DMS153 treated with DMSO at 0.1 percent for 48 hours (cell line): ENCODE data around the gene REM1.
"Not testable (repeated sequence)": the region's sequence is repeated elsewhere in the genome, so short reads cannot be mapped to it uniquely, and the experiment has no call there.

Source experiments
- DNase-seq: peaks from one replicate; lab custom pipeline; 2025; ENCODE audit not compliant: unreplicated experiment; lab: John Stamatoyannopoulos, UW

REM1 gene, protein sequence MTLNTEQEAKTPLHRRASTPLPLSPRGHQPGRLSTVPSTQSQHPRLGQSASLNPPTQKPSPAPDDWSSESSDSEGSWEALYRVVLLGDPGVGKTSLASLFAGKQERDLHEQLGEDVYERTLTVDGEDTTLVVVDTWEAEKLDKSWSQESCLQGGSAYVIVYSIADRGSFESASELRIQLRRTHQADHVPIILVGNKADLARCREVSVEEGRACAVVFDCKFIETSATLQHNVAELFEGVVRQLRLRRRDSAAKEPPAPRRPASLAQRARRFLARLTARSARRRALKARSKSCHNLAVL

DNA sequence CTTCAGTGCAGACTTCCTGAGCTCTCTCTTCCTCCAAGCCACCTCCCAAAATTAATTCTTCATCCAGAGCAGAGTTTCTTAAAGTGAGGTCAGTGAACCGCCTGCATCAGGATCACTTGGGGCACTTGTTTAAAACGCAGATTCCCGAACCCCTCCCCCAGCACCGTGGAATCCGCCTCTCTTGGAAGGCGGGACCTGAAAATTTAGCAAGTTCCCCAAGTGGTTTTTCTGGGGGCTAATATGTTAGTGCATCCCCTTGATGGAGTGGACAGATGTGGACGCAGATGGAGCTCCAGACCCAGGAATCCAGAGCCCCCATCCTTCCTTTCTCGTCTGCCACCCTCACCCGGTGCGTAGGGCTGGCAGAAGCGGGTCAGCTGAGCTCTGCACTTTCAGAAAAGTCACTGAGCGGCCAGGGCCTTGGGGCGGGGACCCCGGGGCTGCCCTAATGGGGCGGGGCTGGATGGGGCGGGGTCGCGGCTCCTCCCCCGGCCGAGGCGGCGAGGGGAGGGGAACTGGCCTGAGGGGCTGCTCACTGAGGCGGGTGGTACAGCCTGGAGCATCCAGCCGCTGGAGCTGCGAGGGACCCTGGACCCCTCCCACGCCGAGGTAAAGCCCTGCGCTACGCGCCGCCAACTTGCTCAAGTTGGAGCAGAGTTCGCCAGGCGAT lies at the start of gene REM1, which contains the start of gene DEFB124:
Gene REM1 (plus strand): TSS at position 531 of the 670 bp plus-strand sequence. CDS start 1,158 bp downstream, outside the sequence.
Gene DEFB124 (minus strand): TSS at position 370 of the 670 bp plus-strand sequence. CDS start 2,114 bp downstream, outside the sequence.
- DNase-seq, result no peak

DNA sequence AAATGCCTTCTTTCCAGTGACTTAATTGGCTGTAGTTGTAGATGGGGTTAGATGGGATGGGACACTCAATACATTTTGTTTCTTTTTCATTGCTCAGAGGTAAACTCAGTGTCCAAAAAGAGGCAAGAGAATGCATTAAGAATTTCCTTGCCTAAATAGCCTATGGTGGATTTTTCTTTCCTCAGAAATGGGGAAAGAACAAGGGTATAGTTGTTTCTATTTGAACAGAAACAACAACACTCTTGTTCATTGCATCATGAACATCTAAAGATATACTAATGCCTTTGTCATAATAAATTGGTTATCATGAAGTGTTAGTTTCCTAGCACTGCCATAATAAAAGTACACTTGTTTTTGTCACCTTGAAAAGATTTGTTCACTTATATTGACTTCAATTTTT lies 49.3 kb upstream of the REM1 start:
- DNase-seq, result no peak

DNA sequence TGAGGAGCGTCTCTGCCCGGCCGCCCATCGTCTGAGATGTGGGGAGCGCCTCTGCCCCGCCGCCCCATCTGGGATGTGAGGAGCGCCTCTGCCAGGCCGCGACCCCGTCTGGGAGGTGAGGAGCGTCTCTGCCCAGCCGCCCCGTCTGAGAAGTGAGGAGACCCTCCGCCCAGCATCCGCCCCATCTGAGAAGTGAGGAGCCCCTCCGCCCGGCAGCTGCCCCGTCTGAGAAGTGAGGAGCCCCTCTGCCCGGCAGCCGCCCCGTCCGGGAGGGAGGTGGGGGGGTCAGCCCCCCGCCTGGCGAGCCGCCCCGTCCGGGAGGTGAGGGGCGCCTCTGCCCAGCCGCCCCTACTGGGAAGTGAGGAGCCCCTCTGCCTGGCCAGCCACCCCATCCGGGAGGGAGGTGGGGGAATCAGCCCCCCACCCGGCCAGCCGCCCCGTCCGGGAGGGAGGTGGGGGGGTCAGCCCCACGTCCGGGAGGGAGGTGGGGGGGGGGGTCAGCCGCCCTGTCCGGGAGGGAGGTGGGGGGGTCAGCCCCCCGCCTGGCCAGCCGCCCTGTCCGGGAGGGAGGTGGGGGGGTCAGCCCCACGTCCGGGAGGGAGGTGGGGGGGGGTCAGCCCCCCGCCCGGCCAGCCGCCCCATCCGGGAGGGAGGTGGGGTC lies 48.1 kb upstream of the REM1 start:
- not testable (repeated sequence) for DNase-seq

DNA sequence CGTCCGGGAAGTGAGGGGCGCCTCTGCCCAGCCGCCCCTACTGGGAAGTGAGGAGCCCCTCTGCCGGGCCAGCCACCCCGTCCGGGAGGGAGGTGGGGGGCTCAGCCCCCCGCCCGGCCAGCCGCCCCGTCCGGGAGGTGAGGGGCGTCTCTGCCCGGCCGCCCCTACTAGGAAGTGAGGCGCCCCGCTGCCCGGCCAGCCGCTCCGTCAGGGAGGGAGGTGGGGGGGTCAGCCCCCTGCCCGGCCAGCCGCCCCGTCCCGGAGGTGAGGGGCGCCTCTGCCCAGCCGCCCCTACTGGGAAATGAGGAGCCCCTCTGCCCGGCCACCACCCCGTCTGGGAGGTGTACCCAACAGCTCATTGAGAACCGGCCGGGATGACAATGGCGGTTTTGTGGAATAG lies 47.5 kb upstream of the REM1 start:
- DNase-seq, result not testable (repeated sequence)

DNA sequence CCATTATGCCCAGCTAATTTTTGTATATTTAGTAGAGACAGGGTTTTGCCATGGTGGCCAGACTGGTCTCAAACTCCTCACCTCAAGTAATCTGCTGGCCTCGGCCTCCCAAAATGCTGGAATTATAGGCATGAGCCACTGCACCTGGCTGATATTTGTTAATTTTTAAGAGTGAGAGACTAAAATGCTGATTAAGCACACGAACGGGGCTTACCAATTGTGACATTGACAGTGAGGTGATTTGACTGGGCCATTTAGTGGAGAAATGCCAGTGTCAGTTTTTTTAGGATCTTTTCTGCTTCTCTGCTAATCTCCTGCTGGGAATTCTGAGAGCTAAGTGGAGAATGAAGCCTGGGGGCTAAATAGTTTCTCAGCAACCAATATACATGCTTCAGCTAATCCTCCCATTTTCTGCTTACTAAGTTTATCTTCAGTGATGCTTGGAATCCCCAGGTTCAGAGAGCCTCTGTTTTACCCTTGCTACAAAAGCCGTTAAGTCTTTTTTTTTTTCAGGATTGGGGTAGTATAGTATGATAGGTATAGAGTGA lies 44.4 kb upstream of the REM1 start:
- DNase-seq, result no peak

DNA sequence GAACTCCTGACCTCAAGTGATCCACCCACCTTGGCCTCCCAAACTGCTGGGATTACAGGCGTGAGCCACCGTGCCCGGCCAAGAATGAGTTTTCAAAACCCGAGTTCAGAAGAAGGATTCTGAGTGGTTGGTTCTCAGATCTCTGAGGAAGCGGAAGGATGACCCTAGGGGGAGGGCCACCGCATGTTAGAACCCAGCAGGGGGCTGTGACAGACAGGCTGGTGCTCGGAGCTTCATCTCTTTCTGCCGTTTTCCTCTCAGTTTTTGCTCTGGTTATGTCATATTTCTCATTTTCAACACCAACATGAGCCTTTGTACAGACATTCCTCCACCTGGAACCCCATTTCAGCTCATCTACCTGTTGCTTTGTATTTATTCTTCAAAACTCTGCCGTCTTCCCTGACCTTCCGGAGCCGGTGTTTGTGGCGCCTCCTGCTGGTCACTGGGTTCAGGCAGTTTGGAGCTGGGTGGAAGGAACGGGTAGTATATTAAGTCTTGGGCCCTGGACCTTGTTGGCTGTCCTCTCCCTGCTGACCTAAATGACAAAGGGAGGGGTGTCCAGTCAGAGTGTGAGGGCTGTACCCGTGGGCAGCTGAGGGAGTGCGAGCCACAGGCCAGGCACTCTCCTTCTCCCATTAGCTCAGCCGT lies 35.0 kb upstream of the REM1 start, which contains the start of gene DEFB123:
Gene DEFB123 (plus strand): TSS at position 621 of the 648 bp plus-strand sequence. CDS start 67 bp downstream, outside the sequence.
- DNase-seq, result no peak

DNA sequence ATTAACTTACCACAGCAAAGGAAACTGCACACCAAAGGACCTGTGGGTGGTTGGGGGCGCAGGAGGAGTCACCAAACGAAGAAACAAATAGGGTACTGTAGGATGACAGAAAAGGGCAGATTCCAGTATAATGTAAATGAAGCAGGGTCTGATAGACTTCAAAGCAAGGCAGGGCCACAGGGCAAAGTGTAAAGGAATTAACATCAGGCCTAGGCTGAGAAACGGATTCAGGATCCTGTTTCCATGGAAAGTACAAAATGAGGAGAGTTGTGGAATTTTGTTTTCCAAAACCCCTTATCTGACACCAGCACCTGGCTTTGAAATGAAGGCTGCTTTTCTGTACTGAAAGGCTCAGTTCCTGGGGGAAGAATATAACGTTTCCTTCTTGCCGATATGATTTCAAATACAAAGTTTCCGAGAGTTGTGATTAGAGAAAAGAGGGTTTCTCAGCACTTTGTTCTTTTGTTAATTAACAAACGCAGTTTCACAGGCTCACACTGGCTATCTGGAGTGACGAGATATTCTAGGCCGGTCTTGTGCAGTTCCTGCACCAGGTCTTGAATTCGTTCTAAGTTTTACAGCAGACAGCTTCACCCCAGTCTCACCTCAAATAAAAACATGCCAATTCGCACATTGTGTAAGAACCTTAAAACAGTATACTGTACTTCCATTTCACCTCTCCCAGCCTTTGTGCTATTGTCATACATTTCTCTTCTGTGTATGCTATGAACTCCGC lies 28.8 kb upstream of the REM1 start:
- DNase-seq, result no peak

DNA sequence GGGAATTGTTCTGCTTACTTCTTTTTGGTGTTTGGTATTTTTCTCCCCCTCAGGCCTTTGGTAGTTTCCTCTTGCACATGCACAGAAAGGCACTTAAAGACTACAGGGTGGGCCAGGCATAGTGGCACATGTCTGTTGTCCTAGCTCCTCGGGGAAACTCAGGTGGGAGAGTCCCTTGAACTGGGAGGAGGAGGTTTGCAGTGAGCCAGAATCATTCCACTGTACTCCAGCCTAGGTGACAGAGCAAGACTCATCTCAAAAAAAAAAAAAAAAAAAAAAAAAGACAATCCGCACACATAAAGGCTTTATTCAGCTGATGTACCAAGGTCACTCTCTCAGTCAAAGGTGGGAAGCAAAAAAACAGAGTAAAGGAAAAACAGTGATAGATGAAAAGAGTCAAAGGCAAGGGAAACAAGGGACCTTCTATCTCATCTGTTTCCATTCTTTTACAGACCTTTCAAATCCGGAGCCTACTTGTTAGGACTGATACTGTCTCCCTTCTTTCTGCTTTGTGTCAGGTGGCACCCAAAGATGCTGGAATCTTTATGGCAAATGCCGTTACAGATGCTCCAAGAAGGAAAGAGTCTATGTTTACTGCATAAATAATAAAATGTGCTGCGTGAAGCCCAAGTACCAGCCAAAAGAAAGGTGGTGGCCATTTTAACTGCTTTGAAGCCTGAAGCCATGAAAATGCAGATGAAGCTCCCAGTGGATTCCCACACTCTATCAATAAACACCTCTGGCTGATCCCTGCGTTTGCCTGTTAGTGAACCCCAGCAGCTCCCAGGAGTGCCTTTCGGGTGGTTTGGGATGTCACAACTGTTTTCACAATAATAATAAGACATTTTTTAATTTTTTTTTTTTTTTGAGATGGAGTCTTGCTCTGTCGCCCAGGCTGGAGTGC lies 25.3 kb upstream of the REM1 start:
- DNase-seq, result no peak

DNA sequence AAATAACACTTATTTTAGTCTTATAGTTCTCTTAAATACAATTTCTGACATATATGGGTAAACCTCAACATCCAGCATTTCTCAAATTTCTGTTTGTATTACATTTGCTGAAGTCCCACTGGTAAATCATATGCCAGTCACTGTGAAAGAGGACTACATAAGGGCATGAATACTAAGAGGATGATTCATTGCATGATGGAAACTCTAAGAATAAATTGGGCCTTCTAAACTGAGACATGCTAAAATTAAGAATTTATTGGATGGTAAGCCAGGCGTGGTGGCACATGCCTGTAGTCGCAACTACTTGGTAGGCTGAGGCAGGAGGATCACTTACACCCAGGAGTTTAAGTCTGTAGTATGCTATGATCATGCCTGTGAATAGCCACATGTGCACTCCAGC lies 22.5 kb upstream of the REM1 start:
- DNase-seq, result no peak

DNA sequence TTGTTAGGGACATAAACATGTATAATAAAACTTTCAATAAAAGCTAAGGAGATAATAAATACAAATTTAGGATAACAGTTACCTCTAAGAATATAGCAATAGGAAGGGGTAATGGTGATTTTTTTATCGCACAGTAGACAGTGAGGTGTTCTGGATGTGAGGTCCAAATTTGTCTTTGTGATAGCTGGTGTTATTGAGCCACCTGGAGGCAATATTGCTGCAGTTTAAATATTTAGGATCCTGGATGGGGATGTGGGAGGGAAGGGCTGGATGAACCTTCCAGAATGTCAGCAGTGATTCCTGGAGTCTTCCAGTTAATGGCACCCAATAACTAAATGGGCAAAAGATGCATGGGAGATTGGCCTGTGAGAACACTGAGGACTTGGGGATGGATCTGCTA lies 20.7 kb upstream of the REM1 start:
- DNase-seq, result no peak

DNA sequence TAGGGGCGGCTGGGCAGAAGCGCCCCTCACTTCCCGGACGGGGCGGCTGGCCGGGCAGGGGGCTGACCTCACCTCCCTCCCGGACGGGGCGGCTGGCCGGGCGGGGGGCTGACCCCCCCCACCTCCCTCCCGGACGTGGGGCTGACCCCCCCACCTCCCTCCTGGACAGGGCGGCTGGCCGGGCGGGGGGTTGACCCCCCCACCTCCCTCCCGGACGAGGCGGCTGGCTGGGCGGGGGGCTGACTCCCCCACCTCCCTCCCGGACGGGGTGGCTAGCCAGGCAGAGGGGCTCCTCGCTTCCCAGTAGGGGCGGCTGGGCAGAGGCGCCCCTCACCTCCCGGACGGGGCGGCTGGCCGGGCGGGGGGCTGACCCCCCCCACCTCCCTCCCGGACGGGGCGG lies 4.1 kb upstream of the REM1 start:
- DNase-seq, result not testable (repeated sequence)

DNA sequence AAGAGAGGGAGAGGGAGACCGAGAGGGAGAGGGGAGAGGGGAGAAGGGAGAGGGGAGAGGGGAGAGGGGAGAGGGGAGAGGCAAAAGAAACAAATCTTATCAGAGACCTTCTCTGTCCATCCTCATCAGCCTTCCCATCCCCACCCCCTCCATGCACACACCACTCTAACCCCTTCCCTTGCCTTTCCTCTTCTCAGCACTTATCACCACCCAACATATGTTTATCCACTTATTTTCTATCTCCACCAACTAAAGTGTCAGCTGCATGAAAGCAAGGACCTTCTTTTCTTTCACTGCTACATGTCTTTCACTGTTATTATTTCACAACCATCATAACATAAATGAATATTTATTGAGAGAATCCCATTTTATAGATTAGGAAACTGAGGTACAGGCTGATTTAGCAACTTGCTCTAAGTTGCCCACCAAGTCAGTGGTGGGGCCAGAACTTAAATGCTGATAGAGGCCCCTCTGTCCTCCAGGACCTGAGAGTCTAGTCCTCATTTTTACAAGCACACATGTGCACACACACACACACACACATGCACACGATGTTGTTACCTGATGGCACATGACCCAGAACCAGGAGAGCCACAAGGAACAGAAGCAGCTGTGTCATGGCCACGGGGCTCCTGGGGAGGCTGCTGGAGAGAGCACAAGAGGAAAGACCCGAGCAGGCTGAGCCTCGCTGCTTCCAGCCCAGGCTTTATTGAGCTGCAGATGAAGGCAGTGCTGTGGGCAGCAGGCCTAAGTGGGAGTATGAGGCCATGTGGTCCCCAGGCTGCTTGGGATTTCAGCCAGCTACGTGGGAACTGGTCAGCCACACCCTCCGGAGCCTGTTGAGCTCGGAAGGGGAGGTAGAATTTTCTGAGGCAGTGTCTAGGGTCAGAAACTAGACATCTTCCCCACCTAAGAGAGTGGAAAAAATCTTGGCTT lies 2.4 kb upstream of the REM1 start:
- no peak for DNase-seq

DNA sequence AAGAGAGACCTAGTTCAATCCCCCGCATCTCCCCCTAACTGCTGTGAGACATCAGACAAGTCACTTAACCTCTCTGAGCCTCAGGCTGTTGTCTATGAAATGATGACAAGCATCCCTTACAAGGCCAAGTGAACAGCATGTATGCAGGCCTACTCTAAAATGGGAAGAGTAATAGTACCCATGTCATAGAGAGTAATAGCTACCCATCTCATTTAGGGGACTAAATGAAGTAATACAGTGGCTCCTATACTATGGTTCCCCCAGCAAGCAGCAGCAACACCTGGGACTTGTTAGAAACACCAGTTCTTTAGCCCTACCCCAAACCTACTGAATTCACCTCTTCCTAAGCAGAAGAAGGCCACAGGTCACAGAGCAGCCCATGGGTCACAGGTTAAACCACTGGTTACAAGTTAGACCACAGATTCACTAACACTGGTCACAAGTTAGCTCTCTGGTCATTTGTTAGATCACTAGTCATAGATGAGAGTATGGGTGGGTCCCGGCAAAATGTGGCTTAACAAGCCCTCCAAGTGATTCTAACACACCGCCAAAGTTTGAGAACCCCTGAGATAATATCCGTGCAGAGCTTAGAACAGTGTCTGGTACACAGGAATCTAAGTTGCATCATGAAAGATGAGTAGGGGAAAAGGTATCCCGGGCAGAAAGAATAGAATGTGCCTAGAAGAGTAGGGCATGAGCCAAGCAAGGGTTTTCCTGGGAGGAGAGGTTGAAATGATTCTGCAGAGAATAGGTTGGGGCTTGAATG lies 1.6 kb upstream of the REM1 start:
- no peak for DNase-seq

DNA sequence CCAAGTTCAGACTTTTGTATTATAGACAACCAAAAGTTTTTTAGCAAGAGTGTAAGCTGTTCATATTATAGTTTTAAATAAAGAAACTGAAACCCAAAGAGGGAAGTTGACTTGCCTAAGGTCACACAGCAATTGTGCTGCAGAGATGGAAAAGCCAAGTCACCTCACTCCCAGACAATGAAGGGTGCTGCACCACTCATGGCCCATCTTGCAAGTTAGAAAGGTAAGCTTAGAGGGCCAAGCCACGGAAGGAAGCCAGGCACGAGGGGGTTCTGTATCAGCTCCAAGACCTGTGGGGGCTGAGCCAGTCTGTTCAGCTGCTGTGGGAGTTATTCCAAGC lies 1.0 kb upstream of the REM1 start:
- no peak for DNase-seq

DNA sequence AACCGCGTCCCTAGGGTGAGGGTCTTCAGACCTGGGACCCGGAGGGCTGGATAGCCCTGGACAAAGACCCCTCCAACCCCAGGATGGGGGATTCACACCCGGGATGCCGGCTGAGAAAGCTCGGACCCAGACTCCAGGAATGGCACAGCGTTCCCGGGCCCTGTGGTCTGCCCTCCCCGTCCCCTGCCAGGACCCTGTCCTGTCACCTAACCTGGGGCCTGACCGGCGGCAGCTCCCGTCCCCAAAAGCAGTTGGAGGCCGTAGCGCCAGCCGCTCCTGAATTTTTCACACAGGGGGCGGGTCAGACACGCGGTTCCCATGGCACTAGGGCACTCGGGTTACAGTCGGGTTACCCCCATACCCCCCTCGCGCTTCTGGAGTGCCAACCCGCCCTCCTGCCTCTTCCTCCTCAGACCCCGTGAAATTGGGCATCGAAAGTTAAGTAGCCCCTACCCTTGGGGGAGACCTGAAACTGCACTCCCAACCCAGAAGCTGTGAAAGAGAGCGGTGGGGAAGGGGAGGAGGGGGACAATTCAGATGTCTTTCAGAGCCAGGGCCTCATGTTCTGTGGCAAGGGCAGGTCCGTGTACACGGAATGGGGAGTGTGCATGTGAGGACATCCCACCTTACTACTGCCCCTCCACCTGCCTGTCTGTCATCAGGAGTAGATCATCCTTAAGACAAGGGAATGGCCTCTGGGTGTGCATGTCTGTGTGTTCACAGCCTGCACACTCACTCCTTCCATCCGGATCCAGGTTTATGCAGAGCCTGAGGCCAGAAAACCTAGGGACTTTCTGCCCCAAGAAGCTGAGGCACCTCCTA lies 595 bp downstream of the REM1 start:
- no peak for DNase-seq

DNA sequence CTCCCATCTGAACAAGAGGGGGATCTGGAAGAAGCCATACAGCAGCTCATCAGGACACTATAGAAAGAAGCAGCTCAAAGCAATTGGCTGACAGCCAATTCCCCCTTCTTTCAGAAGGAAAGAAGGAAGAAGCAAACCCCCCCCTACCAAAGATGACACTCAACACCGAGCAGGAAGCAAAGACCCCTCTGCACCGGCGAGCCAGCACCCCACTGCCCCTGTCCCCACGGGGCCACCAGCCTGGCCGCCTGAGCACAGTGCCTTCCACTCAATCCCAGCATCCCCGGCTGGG lies 1.2 kb downstream of the REM1 start:
- no peak for DNase-seq

DNA sequence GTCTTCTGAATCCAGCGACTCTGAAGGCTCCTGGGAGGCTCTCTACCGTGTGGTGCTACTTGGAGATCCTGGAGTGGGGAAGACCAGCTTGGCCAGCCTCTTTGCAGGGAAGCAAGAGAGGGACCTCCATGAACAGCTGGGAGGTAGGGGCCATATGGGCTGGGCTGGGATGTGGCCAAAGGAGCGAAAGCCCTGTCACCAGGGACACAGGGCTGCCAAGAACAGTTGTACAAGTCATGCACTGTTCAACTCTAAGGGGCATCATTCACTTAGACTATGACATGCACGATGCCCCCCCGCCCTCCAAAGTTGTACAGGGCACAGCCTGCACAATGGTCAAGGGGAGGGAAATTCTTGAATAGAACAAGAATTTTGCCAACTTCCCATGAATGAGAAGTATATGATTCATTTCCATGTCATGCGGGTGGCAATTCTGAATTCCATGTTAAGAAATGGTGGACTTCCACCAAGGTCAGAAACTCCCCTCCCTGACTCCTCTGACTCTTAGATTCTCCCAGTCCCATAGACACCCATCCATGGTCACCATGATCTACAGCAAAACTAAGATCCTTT lies 1.6 kb downstream of the REM1 start:
- no peak for DNase-seq
